Trophoblast cell (in vitro differentiated cells and primary cell): ENCODE data around the gene IL20RA.

Experiments
- DNase-seq, 2 donors: peaks; one replicate each; pipeline ENCODE4 v3.0.0-alpha.2; 2016
- H2AFZ ChIP-seq: 2 replicates; pipeline ENCODE4 v1.6.1; 2013; ENCODE audit warnings: low read length, moderate library complexity, mild to moderate bottlenecking; ENCODE audit not compliant: insufficient read depth, poor library complexity
- H2AK5ac ChIP-seq: 2 replicates; pipeline ENCODE4 v1.6.1; 2013; ENCODE audit warnings: mild to moderate bottlenecking, low read length
- H2BK120ac ChIP-seq: 2 replicates; pipeline ENCODE4 v1.6.1; 2013; ENCODE audit warnings: low read length, mild to moderate bottlenecking, moderate library complexity; ENCODE audit not compliant: insufficient read depth, poor library complexity
- H2BK12ac ChIP-seq: 2 replicates; pipeline ENCODE4 v1.6.1; 2013; ENCODE audit warnings: mild to moderate bottlenecking, low read length, moderate library complexity
- H2BK5ac ChIP-seq: 2 replicates; pipeline ENCODE4 v1.6.1; 2013; ENCODE audit warnings: low read length, low read depth, moderate library complexity, mild to moderate bottlenecking; ENCODE audit not compliant: poor library complexity
- H3K14ac ChIP-seq: 2 replicates; pipeline ENCODE4 v1.6.1; 2013; ENCODE audit warnings: mild to moderate bottlenecking, low read length
- H3K18ac ChIP-seq: 2 replicates; pipeline ENCODE4 v1.6.1; 2013; ENCODE audit warnings: mild to moderate bottlenecking, low read length
- H3K23ac ChIP-seq: 2 replicates; pipeline ENCODE4 v1.6.1; 2013; ENCODE audit warnings: low read length
- H3K27ac ChIP-seq: 2 replicates; pipeline ENCODE4 v1.5.1; 2013; ENCODE audit warnings: low read depth, mild to moderate bottlenecking, inconsistent platforms, low read length, moderate library complexity
- H3K27me3 ChIP-seq: 2 replicates; pipeline ENCODE4 v1.6.1; 2013; ENCODE audit warnings: inconsistent platforms, mild to moderate bottlenecking, low read length, moderate library complexity; ENCODE audit not compliant: insufficient read depth
- H3K36me3 ChIP-seq, 2 experiments: 1 replicate in 1 of 2; 2 replicates in 1 of 2; pipeline ENCODE4 v1.6.1; 2013; ENCODE audit warnings: low read length in 2 of 2, mild to moderate bottlenecking in 2 of 2, moderate library complexity in 1 of 2; ENCODE audit not compliant: insufficient read depth in 2 of 2, control insufficient read depth in 1 of 2
- H3K4ac ChIP-seq: 2 replicates; pipeline ENCODE4 v1.6.1; 2013; ENCODE audit warnings: low read depth, mild to moderate bottlenecking, low read length, moderate library complexity
- H3K4me1 ChIP-seq, 2 experiments: 1 replicate in 1 of 2; 2 replicates in 1 of 2; pipeline ENCODE4 v1.6.1; 2013; ENCODE audit warnings: low read length in 2 of 2, mild to moderate bottlenecking in 2 of 2, moderate library complexity in 1 of 2; ENCODE audit not compliant: insufficient read depth in 2 of 2, control insufficient read depth in 1 of 2
- H3K4me2 ChIP-seq: 2 replicates; pipeline ENCODE4 v1.6.1; 2013; ENCODE audit warnings: inconsistent platforms, mild to moderate bottlenecking, low read length, moderate library complexity
- H3K4me3 ChIP-seq: 2 replicates; pipeline ENCODE4 v1.5.1; 2013; ENCODE audit warnings: mild to moderate bottlenecking, low read depth, low read length, inconsistent platforms
- H3K79me1 ChIP-seq: one replicate; pipeline ENCODE4 v1.6.1; 2013; ENCODE audit warnings: low read length
- H3K79me2 ChIP-seq: 2 replicates; pipeline ENCODE4 v1.6.1; 2013; ENCODE audit warnings: low read length, mild to moderate bottlenecking; ENCODE audit not compliant: control insufficient read depth, insufficient read depth, poor library complexity
- H3K9ac ChIP-seq: 2 replicates; pipeline ENCODE4 v1.6.1; 2013; ENCODE audit warnings: mild to moderate bottlenecking, low read length
- H3K9me3 ChIP-seq: 2 replicates; pipeline ENCODE4 v1.6.1; 2013; ENCODE audit warnings: low read depth, mild to moderate bottlenecking, control low read depth, inconsistent platforms, low read length; ENCODE audit not compliant: insufficient read depth
- H4K12ac ChIP-seq: 2 replicates; pipeline ENCODE4 v1.6.1; 2013; ENCODE audit warnings: low read depth, mild to moderate bottlenecking, low read length, moderate library complexity
- H4K8ac ChIP-seq: 2 replicates; pipeline ENCODE4 v1.6.1; 2013; ENCODE audit warnings: low read depth, mild to moderate bottlenecking, low read length, moderate library complexity
- H4K91ac ChIP-seq: one replicate; pipeline ENCODE4 v1.6.1; 2013; ENCODE audit warnings: low read depth, mild to moderate bottlenecking, low read length, moderate library complexity
- WGBS: extraction: QIAGEN DNeasy Blood & Tissue Kit; methylation state at CpG from one replicate; pipeline ENCODE4 v1.1.7; 2013; ENCODE audit warnings: missing lambda C conversion rate; ENCODE audit not compliant: insufficient read length, insufficient coverage; ENCODE audit errors: extremely low coverage; 5-methylcytosine and 5-hydroxymethylcytosine counted together

Gene IL20RA

DNA sequence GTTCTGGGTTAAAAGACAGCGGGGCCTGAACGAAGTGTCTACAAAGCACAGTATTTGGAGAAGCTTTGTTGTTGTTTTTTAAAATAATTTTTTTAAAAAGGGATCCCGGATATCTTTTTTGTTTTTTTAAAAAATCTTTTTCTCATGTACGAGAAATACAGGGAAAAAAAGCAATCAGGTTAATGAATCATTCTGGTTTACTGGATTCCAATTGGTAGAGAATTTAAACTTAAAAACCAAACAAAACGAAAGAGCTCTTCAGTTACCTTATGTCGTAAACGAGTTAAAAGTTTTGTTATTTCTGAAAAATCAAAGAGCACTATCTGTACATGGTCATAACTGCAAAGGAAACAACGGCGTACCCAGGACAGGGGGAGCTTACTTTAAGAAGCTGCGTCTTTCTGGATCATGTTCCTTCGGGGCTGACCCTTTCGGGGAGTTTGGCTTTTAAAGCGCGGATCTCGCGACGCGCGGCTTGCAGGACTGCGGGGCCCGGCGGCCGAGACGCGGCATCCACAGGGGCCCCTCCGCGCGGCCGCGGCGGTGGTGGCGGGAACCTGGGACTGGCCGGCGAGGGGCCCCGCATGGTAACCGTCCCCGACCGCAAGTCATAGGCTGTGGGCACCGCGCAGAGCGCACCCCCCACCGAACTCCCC, 927 bp downstream of the IL20RA start:
- H3K27ac ChIP-seq, result no peak overlapping the region
- peak overlapping the region; percentile 75 for H3K4me2 ChIP-seq
- no peak overlapping the region for H2AFZ ChIP-seq
- H3K4ac ChIP-seq, result no peak overlapping the region
- peaks cover 17% of the 10 kb centered on the region for H3K27me3 ChIP-seq
- H2BK5ac ChIP-seq, result no peak overlapping the region
- no peak overlapping the region for H4K12ac ChIP-seq
- no peak overlapping the region for H2BK12ac ChIP-seq
- no peak overlapping the region for H3K9ac ChIP-seq
- peaks cover 0 to 3% of the 10 kb centered on the region in 2 experiments for H3K4me1 ChIP-seq
- H3K18ac ChIP-seq, result no peak overlapping the region
- H4K8ac ChIP-seq, result no peak overlapping the region
- H3K4me3 ChIP-seq, result peak overlapping the region; percentile 67
- DNase-seq, result peak in 1 of 2 donors; percentile 50
- no peaks in the 10 kb centered on the region for H3K9me3 ChIP-seq
- no peak overlapping the region for H4K91ac ChIP-seq
- no peaks in the 10 kb centered on the region for H3K36me3 ChIP-seq
- WGBS, result no CpG with 5 or more reads among the region's 42 CpGs
- H3K14ac ChIP-seq, result no peak overlapping the region
- no peaks in the 10 kb centered on the region for H3K79me2 ChIP-seq
- no peak overlapping the region for H2BK120ac ChIP-seq
- H3K79me1 ChIP-seq, result no peaks in the 10 kb centered on the region
- no peak overlapping the region for H3K23ac ChIP-seq
- H2AK5ac ChIP-seq, result no peak overlapping the region

DNA sequence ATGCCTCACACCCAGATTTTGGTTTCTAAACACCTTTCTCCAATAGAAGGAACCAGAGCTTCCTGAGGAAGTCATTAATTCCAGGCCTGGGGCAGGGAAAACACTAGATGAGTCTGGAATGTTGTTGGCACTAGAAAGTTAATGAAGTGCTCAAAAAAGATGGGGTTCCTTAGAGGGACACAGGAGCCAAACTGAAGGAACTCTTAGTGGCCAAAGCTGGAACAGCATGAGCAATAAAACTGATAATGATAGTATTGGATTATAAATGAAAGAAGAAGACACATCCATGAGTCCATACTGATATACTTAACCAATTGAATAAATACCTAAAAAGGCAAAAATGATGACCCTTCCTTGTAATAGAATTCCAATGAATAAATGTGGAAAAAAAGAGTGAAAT, 4.4 kb downstream of the IL20RA start:
- no peak overlapping the region for H3K4me2 ChIP-seq
- no peak overlapping the region for H3K9ac ChIP-seq

DNA sequence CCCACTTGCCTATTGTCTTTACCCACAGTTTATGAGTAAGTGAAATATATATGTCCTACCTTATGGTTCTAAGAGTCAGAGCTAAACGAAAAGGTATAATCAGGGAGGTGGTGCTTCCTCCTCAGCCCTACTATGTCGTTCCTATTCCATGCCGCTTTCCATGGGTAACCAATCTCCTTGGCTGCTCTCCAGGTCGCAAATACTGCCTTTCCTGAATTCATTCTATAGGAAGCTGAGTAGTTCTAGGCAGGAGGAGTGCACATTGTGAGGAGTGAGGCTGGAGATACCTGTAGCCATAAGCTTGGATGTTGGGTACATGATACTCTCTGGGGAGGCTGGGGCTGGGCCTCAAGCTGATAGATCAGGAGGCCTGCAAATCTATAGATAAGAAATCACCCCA, 5.8 kb downstream of the IL20RA start:
- H3K79me2 ChIP-seq, result no peaks in the 10 kb centered on the region
- H4K12ac ChIP-seq, result no peak overlapping the region
- no peak overlapping the region for H4K8ac ChIP-seq
- H3K79me1 ChIP-seq, result no peaks in the 10 kb centered on the region
- H3K36me3 ChIP-seq, result no peaks in the 10 kb centered on the region
- no peak overlapping the region for H3K4me3 ChIP-seq
- H3K4me1 ChIP-seq, result no peaks in the 10 kb centered on the region
- no peak overlapping the region for H3K4ac ChIP-seq
- peaks cover 7% of the 10 kb centered on the region for H3K27me3 ChIP-seq
- H2BK5ac ChIP-seq, result no peak overlapping the region
- no CpG with 5 or more reads among the region's 4 CpGs for WGBS
- no peak for DNase-seq
- H2BK12ac ChIP-seq, result no peak overlapping the region
- H3K4me2 ChIP-seq, result no peak overlapping the region
- no peaks in the 10 kb centered on the region for H3K9me3 ChIP-seq
- H3K9ac ChIP-seq, result no peak overlapping the region
- no peak overlapping the region for H4K91ac ChIP-seq
- no peak overlapping the region for H3K23ac ChIP-seq
- no peak overlapping the region for H2AK5ac ChIP-seq
- H2AFZ ChIP-seq, result no peak overlapping the region
- H3K14ac ChIP-seq, result no peak overlapping the region
- no peak overlapping the region for H3K27ac ChIP-seq
- H3K18ac ChIP-seq, result no peak overlapping the region
- H2BK120ac ChIP-seq, result no peak overlapping the region

More for the DNA sequence above, 4.4 kb downstream of the IL20RA start:
- no peak overlapping the region for H2BK120ac ChIP-seq
- H3K4me1 ChIP-seq, result peaks cover 0 to 3% of the 10 kb centered on the region in 2 experiments
- no peaks in the 10 kb centered on the region for H3K36me3 ChIP-seq
- H3K79me1 ChIP-seq, result no peaks in the 10 kb centered on the region
- H2AK5ac ChIP-seq, result no peak overlapping the region
- H3K14ac ChIP-seq, result no peak overlapping the region
- no peak for DNase-seq
- H3K27me3 ChIP-seq, result peaks cover 17% of the 10 kb centered on the region
- H3K23ac ChIP-seq, result no peak overlapping the region
- H4K8ac ChIP-seq, result no peak overlapping the region
- no peak overlapping the region for H3K4me3 ChIP-seq
- H3K79me2 ChIP-seq, result no peaks in the 10 kb centered on the region
- no peak overlapping the region for H2BK5ac ChIP-seq
- no peak overlapping the region for H3K4ac ChIP-seq
- no peak overlapping the region for H2BK12ac ChIP-seq
- H3K27ac ChIP-seq, result no peak overlapping the region
- no peaks in the 10 kb centered on the region for H3K9me3 ChIP-seq
- no peak overlapping the region for H4K91ac ChIP-seq
- no peak overlapping the region for H3K18ac ChIP-seq
- no peak overlapping the region for H4K12ac ChIP-seq
- H2AFZ ChIP-seq, result no peak overlapping the region

DNA sequence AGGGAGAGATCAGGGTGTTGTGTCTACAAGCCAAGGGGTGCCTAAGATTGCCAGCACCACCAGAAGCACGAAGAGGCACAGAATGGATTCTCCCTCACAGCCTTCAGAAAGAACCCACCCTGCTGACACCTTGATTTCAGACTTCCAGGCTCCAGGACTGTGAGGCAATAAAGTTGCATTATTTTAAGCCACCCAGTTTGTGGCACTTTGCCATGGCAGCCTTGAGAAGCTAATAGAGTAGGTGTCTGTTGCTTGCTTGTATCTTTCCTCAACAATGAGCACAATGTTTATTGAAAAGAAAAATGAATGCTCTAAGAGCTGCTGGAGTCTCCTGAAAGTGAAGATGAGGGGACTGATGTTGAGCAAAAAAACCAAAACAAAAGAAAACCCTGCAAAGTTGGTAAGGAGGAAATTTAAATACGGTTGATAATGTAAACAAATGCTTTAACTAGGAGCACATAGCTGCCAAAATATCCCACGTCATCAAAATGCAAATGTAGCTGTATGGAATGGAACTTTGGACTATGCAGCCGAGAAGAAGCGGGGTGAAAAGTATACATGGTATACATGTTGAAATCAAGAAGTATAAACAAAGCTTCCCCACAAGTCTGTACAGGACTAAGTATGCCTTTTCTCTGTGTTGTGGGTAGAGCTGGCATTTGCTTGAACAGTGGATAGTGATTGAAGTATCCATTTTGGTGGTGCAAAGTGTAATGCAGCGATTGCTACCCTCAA, 8.0 kb downstream of the IL20RA start:
- H3K4me1 ChIP-seq, result no peaks in the 10 kb centered on the region
- no peak overlapping the region for H2BK12ac ChIP-seq
- no peak for DNase-seq
- no peak overlapping the region for H3K14ac ChIP-seq
- H3K4me2 ChIP-seq, result no peak overlapping the region
- H3K27me3 ChIP-seq, result no peaks in the 10 kb centered on the region
- no peak overlapping the region for H4K91ac ChIP-seq
- no peak overlapping the region for H4K12ac ChIP-seq
- no peak overlapping the region for H3K23ac ChIP-seq
- no peaks in the 10 kb centered on the region for H3K79me2 ChIP-seq
- H3K4me3 ChIP-seq, result no peak overlapping the region
- H3K79me1 ChIP-seq, result no peaks in the 10 kb centered on the region
- WGBS, result no CpG with 5 or more reads among the region's 6 CpGs
- no peak overlapping the region for H2BK5ac ChIP-seq
- H3K9me3 ChIP-seq, result no peaks in the 10 kb centered on the region
- no peak overlapping the region for H2BK120ac ChIP-seq
- H2AFZ ChIP-seq, result no peak overlapping the region
- no peaks in the 10 kb centered on the region for H3K36me3 ChIP-seq
- no peak overlapping the region for H4K8ac ChIP-seq
- no peak overlapping the region for H3K4ac ChIP-seq
- H2AK5ac ChIP-seq, result no peak overlapping the region
- H3K9ac ChIP-seq, result no peak overlapping the region
- H3K18ac ChIP-seq, result no peak overlapping the region
- H3K27ac ChIP-seq, result no peak overlapping the region
